ENCODE results near the gene NAV2. TPM values are rescaled to one million over a fixed set of nuclear protein-coding genes. Genes with fewer than 3 reads are reported as not detected.

Gene NAV2
- polyA plus RNA-seq, 3 donors, result not detected

- Mint-ChIP-seq H3K4me3 (no peak overlapping the region), H3K27ac (no peak overlapping the region), H3K27me3 (ENCODE audit: low read depth in 3 of 3) (no peaks in the 10 kb centered on the region), H3K4me1 (no peaks in the 10 kb centered on the region), H3K36me3 (no peaks in the 10 kb centered on the region), H3K9me3 (no peaks in the 10 kb centered on the region)
- Histone ChIP-seq H3K36me3 (replicated peaks in 1 of 2; ENCODE audit: control insufficient read depth in 1 of 2, insufficient read depth in 2 of 2, low read length in 2 of 2) (no peaks in the 10 kb centered on the region), H3K4me3 (replicated peaks in 1 of 3; ENCODE audit: low read depth in 2 of 3, low read length in 3 of 3) (no peak overlapping the region), H3K9me3 (replicated peaks in 1 of 2; ENCODE audit: control insufficient read depth in 1 of 2, insufficient read depth in 1 of 2, low read length in 2 of 2) (no peaks in the 10 kb centered on the region), H2AFZ (ENCODE audit: insufficient read depth, low read depth, low read length, poor library complexity, severe bottlenecking) (no peak overlapping the region), H3K27me3 (ENCODE audit: control insufficient read depth in 2 of 2, insufficient read depth in 2 of 2, low read length in 2 of 2) (no peaks in the 10 kb centered on the region), H3K4me2 (replicated peaks; ENCODE audit: extremely low read depth, low read length, poor library complexity, severe bottlenecking) (no peak overlapping the region), H4K20me1 (ENCODE audit: insufficient read depth, low read length) (no peaks in the 10 kb centered on the region), H3K4me1 (ENCODE audit: control insufficient read depth in 1 of 2, insufficient read depth in 2 of 2, low read length in 2 of 2) (no peaks in the 10 kb centered on the region), H3K27ac (ENCODE audit: low read depth in 1 of 2, low read length in 2 of 2) (no peak overlapping the region), H3K79me2 (ENCODE audit: insufficient read depth, low read length) (no peaks in the 10 kb centered on the region), H3K9ac (ENCODE audit: insufficient read depth, low read length, poor library complexity, severe bottlenecking) (no peak overlapping the region)
- WGBS (ENCODE audit: insufficient coverage), result 60% methylated on average over 1 of the region's 3 CpGs
- TF ChIP-seq, protein P1, sequence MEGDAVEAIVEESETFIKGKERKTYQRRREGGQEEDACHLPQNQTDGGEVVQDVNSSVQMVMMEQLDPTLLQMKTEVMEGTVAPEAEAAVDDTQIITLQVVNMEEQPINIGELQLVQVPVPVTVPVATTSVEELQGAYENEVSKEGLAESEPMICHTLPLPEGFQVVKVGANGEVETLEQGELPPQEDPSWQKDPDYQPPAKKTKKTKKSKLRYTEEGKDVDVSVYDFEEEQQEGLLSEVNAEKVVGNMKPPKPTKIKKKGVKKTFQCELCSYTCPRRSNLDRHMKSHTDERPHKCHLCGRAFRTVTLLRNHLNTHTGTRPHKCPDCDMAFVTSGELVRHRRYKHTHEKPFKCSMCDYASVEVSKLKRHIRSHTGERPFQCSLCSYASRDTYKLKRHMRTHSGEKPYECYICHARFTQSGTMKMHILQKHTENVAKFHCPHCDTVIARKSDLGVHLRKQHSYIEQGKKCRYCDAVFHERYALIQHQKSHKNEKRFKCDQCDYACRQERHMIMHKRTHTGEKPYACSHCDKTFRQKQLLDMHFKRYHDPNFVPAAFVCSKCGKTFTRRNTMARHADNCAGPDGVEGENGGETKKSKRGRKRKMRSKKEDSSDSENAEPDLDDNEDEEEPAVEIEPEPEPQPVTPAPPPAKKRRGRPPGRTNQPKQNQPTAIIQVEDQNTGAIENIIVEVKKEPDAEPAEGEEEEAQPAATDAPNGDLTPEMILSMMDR (IDR thresholded peaks at IDR 0.05), result no peak
- no peak for DNase-seq
- intact Hi-C loops (cut with micrococcal nuclease), result no loop called here
These were observed 346.3 kb downstream of the NAV2 start for GRCh38 chr11:20058749-20059458.

DNA sequence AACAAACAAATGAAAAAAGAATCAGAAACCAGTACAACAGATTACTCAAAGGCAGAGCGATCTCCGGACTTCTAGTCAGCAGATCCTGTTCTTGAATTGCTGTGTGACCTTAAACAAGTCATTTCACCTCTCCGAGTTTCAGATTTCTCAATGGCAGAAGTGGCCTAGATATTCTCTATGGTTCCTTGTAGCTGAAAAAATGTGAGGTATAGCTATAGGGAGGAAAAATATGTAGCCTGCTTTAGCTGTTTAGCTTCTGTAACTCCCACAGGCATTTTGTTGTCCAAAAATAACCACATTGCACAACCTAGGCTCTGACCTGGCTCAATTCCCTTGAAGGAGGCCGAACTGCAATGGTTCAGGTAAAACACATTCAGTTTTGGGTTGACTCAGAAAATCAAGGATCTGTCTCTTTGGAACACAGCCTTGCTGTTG, 347.0 kb downstream of the NAV2 start:
- H3K27ac ChIP-seq (ENCODE audit: low read depth in 1 of 2, low read length in 2 of 2), result no peak overlapping the region
- H3K4me3 ChIP-seq (replicated peaks in 1 of 3; ENCODE audit: low read depth in 2 of 3, low read length in 3 of 3), result no peak overlapping the region
- no peak overlapping the region for H3K4me2 ChIP-seq (replicated peaks; ENCODE audit: extremely low read depth, low read length, poor library complexity, severe bottlenecking)
- TF ChIP-seq, protein P1 (IDR thresholded peaks at IDR 0.05), result no peak
- intact Hi-C loops (cut with micrococcal nuclease), result no loop called here
- H4K20me1 ChIP-seq (ENCODE audit: insufficient read depth, low read length), result no peaks in the 10 kb centered on the region
- H3K9ac ChIP-seq (ENCODE audit: insufficient read depth, low read length, poor library complexity, severe bottlenecking), result no peak overlapping the region
- no peaks in the 10 kb centered on the region for H3K9me3 ChIP-seq (replicated peaks in 1 of 2; ENCODE audit: control insufficient read depth in 1 of 2, insufficient read depth in 1 of 2, low read length in 2 of 2)
- H3K36me3 Mint-ChIP-seq, result no peaks in the 10 kb centered on the region
- DNase-seq, result no peak
- H3K4me1 Mint-ChIP-seq, result no peaks in the 10 kb centered on the region
- H3K27me3 ChIP-seq (ENCODE audit: control insufficient read depth in 2 of 2, insufficient read depth in 2 of 2, low read length in 2 of 2), result no peaks in the 10 kb centered on the region
- no peaks in the 10 kb centered on the region for H3K36me3 ChIP-seq (replicated peaks in 1 of 2; ENCODE audit: control insufficient read depth in 1 of 2, insufficient read depth in 2 of 2, low read length in 2 of 2)
- no peaks in the 10 kb centered on the region for H3K4me1 ChIP-seq (ENCODE audit: control insufficient read depth in 1 of 2, insufficient read depth in 2 of 2, low read length in 2 of 2)
- no peak overlapping the region for H3K4me3 Mint-ChIP-seq
- H3K9me3 Mint-ChIP-seq, result no peaks in the 10 kb centered on the region
- H2AFZ ChIP-seq (ENCODE audit: insufficient read depth, low read depth, low read length, poor library complexity, severe bottlenecking), result no peak overlapping the region
- 100% methylated on average over 3 of the region's 4 CpGs for WGBS (ENCODE audit: insufficient coverage)
- H3K79me2 ChIP-seq (ENCODE audit: insufficient read depth, low read length), result no peaks in the 10 kb centered on the region
- no peak overlapping the region for H3K27ac Mint-ChIP-seq
- no peaks in the 10 kb centered on the region for H3K27me3 Mint-ChIP-seq (ENCODE audit: low read depth in 3 of 3)

Measured in CD14-positive monocyte (primary cell).